GM21447 (cell line): Measurements from ENCODE around the gene CLCN7.

ENCODE experiments used
- ATAC-seq: cut with Tn5 transposase; IDR thresholded peaks from one replicate; pipeline ENCODE4 v1.9.1; 2021; ENCODE audit not compliant: unreplicated experiment

The CLCN7 gene

DNA sequence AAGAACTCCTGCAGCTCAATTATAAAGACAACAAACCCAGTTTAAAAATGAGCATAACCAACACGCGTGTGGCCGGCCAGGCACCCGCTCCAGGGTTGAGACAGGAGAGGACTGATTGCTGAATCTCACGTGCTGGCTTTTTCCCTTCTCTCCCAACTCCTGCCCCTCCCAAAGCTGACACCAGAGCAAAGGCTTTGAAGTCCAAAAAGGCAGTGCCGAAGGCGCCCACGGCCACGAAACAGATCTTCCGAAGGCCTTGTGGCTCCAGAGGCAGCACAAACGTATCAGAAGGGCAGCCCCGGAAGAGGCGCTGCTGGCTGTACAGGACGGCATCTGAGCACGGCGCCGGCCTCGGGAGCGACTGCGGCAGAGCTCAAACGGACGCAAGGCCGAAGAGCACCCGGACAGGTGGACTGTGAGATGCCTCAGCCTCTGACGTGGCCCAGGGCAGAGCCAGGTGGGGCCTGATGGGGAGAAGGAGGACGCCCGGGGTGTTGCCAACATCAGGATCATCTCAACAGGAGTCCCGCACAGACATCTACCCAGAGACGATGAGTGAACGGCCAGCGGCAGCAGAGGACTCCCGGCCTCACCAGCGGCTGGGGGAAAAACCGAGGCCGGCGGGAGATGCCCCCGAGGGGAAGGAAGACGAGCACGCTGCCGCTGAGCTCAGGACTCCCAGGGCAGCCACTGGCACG lies 10.5 kb downstream of the CLCN7 start:
- ATAC-seq = no peak

DNA sequence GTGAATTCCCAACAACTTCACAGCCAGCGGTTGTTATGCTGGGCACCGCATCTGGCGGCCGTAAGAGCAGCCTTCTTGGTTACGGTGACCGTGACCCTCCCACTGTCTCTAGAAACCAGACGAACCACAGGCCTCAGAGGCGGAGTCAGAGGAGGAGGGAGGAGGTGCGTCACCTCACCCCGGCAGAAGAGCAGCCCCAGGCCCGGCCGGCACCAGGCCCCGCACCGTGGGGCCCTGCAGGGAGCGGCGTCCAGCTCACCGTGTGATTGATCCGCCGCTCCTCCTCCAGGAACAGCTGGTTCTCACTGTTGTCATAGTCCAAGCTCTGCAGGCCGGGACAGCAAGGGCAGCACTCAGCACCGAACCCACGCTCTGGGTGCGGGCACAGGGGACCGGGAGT lies 13.7 kb downstream of the CLCN7 start:
- no peak for ATAC-seq

DNA sequence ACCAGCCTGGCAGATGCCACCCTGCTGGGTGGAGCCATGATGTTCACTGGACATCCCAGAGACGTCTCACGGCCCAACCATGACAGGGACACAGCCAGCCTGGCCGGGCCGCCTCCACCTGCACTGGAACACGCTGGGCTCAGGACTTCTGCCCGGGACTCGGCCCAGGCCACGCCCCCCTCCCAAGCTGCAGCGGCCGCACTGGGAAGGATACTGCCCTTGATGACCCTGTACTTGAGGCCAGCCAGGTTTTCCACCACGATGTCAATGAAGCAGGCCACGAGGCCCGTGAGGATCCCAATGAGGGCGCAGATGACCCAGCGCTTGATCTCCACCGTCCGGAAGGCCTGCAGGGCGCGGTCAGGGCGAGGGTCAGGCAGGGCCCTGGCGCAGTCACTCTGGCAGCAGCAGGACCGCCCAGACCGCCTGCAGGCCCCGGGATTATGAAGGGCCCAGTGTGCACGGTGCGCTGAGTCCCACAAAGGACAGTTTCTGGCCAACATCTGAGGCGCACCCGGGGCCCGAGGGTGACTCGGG lies 14.2 kb downstream of the CLCN7 start:
- no peak for ATAC-seq

DNA sequence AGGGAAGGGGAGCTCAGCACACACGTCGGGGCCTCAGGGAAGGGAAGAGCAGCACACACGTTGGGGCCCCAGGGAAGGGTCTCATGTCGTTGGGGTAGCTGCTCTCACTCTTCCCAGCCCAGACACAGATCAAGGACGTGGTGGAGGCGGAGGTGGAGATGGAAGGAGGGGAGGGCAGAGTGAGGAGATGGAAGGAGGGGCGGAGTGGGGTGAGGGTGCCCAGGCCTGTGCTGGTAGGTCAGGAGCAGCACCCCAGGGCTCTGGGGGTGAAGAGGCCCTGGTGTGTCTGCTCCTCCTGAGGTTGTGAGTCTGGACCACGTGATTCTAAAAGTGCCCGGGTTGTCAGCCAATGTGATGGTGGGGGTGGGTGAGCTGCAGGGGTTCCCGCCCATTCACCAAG lies 14.9 kb downstream of the CLCN7 start:
- no peak for ATAC-seq

DNA sequence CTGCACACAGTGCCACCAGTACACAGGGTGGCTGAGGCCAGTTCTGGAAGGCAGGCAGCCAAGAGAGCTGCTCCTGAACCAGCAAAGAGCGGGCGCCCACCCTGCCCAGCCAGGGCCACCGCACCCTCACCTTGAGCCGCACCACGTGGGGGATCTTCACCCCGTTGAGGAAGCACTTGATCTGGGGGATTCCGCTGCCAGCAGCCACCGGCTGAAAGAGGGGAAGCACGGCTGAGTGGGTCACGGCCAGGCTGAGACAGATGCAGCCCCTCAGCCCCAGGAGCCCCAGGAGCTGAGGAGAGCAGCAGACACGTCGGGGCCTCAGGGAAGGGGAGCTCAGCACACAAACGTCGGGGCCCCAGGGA lies 15.9 kb downstream of the CLCN7 start:
- ATAC-seq = no peak

DNA sequence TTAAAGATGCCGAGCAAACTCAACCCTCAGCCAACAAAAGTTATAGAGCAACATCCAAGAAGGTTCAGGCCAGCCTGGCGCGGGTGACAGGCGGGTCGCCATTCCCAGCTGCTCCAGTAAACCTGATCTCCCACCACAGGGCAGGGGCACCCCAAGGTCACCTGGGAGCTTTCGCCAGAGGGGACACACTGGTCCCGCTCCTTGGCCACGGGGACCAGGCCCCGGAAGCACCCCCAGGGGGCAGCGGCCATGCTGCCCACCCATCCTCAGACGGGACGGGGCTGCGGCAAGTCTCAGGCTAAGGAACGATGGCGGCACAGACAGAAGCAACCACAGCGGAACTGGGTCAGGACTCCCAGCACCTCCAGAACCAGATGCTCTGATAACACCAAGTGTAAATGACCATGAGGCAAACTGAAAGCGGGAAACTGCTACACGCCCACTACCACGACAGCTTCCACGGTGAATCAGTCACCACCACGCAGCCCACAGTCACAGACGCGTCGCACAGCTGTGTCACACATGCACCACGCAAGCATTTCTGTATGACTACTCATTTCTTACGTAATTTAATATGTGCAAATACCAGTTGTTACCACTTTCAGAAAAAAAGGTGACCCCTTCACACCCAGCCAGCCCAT lies 16.4 kb downstream of the CLCN7 start:
- ATAC-seq = no peak

DNA sequence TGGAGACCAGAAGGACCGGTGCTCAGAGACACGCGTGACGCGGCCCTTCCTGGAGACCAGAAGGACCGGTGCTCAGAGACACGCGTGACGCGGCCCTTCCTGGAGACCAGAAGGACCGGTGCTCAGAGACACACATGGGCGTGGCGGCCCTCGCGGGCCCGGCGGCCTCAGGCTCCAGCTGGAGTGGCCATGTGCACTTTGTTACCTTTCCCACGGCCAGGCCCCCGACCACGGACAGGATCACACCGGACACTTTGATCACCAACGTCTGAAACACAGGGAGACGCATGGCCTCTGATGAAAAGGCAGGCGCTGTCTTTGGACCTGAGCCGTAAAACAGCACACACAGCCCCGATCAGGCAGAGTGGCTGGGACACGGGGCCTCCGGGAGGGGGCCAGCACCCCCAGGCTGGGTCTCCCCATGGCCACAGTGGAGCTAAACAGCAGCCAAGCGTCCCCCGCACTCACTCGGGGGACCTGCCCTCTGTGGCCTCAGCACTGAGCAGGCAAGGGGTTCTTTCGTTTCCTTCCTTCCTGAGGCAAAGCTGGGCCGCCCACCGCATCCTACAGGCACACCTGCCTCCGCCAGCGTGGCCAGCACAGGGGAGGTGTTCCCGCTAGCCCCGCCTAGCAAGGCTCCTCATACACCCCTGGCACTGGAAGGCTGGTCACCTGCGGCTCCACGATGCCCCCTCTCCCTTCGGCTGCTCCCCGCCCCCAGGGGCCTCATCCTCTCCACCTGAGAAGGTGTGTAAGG lies 17.2 kb downstream of the CLCN7 start:
- ATAC-seq = no peak

DNA sequence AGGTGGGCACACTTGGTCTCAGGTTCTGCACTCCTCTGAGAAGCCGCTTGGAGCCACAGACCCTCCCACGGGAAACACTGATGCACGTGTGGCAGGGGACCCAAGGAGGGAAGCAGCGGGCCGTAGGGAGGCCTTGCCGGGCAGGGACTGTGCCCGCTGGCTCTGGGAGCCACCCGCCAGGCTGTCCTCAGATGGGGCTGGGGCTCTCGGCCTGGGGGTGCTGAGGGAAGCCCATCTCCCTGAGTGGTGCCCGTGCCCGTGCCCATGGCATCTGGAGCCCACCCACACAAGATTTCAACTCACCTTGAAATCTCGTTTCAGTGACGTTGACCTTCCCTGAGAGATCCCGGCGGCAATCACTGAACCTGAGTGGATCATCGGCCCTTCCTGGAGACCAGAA lies 17.9 kb downstream of the CLCN7 start:
- no peak for ATAC-seq

DNA sequence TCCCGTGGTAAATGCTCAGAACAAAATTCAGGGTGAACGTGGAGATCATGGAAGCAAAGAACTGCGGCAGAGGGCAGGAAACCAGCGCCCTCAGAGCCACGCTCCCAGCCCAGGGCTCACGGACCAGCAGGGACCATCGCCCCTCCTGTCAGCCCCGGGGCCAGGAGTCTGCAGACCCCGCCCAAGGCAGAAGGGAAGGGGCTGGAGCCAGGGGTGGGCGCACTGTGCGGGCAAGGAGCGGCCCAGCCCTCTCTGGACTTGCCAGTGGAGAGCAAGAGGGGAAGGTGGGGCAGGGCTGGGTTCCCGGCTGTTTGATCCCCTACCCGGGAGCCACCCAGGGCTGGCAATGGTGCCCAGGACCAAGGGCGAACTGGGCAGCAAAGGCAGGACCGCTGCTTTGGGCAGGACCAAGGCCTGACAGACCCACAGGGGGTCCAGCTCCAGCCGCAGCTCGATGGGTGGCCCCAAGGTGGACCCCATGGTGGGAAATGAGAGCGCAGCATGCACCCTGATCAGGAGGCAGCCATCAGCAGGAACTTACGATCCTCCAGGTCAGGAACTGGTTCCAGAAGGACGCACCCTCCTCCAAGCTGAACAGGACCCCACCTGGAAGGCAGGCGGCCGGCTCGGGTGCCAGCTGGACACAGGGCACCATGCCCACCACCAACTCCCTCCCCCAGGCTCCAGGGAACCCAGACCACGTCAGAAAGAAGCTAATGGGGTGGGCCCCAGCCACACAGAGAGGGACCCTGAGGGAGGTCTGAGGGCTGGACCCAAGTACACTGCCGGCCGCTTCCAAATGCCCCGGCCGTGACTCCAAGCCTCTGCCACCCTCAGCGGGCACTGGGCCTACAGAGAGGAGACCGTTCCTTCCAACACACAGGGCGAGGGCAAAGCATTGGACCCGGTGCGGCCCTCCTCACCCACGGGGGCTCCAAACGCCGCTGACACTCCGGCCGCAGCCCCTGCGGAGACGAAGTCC lies 19.3 kb downstream of the CLCN7 start:
- ATAC-seq = no peak

DNA sequence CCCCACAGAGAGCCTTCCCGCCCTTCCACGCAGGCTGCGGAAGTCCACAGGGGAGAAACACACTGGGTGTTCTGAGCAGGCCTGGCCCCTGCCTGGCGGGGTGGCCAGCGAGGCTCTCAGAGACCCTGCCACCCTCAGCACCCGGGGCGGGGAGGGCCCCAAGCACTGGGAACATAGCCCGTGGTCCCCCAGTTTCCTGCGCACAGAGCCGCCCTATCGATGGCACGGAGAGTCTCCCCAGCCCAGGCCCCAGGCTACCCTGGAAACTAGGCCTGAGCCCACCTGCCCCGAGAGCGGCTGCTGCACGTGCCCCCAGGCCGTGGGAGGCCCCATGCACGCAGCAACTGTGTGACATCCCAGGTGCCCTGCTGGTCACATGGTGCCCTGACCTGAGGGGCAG lies 20.3 kb downstream of the CLCN7 start:
- no peak for ATAC-seq

DNA sequence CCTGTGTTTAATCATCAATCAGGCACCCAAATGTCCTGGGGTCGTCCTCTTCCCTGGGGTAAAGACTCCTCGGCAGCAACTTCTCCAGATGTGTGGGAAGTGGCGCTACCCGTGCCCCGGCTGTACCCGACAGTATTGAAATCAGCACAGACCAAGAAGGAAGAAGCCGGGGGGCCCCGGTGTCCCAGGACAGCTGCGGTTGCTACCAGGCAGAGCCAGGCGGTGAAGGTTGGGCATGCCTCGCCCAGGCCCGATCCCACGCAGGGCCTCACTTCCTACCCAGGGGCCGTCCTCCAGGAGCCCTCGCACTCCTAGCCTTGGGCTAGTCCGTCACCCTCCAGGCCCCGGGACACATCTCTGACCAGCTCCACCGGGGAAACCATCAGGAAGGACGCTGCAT lies 21.5 kb downstream of the CLCN7 start:
- no peak for ATAC-seq

DNA sequence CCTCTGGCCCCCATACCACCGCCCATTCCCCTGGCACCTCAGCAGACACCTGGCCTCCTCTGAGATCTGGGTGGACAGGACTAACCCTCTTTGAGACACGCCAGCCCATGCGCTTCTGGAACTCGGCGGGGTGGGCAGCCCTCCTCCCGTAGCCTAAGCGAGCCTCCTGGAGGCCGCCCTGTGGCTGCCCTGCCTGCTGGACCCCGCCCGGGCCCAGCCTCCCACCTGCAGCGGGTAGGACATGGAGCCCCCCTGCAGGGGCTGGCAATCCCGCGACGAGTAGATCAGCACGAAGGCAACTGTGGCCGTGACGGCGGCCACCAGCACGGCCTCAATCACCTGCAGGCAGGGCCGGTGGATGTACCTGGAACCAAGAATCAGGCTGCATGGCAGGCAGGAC lies 22.3 kb downstream of the CLCN7 start:
- no peak for ATAC-seq

DNA sequence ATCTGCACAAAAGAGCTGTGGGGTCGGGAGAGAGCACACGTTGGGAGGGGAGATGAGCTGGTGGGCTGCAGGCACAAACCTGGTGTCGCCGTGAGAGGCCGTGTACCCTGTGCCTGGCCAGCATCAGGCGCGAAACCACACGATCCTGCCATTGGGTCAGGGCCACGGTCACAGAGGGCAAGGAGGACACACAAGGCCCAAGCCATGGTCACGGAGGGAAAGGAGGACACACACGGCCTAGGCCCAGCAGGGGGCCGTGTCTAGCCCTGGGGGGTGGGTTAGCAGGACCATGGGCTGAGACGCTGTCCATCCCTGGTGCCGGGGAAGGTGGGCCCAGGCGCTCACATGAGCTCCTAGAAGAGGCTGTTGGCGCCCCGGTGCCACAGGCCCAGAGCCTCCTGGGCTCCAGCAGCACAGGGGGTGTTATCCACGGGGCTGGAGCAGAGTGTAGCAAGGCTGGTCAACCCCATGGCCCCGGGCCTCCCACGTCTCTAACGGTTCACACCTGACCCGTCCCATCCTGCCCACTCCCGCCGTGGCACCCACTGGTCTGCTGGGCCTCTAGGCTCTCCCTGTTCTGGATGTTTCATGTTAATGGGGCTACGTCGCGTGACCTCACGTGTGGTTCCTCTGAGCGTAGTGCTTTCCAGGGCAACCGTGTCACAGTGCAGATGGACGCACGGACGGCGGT lies 23.0 kb downstream of the CLCN7 start:
- no peak for ATAC-seq

DNA sequence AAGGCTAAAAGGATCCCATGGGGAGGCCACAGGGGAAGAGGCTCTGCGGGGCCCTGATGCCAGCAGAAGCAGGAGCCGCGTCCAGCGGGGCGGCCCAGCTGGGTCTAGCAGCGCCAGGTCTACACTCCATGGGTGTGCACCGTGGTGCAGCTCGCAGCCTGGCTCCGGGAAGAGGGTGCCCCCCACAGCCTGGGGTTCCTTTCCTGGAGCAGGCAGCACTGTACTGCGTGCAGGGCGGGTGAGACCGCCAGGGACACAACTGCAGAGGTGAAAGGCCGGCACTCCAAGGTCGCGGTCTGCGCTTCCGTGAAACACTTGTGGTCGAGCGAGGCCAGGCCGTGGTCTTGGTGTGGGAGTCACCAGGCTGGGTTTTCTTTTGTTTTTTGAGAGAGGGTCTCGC lies 24.0 kb downstream of the CLCN7 start:
- ATAC-seq = no peak

DNA sequence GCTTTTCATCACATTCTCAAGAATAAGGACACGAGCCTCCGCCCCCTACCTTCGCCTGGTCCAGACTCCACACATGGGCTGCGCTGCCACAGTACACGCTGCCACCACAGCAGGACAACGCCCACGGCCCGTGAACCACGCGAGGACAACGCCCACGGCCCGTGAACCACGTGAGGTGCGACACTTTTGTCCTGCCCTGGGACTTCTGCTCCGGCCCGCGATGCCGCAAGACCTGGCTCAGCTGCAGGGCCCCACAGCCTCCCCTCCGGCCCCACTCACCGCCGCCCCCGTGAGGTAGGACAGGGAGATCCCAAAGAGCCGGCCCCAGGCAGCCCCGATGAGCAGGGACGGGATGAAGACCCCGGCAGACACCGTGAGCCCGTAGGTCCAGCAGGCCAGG lies 24.6 kb downstream of the CLCN7 start:
- no peak for ATAC-seq

DNA sequence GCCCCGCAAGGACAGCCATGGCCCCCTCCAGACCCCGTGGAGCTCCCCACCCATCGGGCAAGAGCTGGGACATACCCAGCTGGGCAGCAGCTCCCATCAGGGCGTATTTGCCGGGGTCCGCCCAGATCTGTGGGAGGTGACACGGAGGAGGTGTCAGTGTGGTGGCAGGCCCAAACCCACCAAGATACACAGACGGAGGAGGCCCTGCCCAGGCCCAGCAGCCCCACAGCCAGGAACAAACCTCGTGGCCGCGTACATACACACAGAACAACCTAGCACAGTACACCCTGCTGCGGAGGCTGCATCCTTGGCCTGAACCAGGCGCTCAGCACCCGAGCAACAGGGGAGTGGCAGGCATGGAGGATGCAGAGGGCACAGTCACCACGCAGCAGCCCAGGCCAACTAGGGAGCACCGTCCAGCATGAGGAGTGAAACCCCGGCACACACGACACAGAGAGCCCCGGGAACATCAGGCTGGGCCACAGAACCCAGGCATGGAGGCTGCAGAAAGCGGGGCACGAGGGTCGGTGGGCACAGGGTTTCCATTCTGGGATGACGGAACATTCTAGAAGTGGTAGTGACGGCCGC lies 25.5 kb downstream of the CLCN7 start:
- ATAC-seq = no peak

DNA sequence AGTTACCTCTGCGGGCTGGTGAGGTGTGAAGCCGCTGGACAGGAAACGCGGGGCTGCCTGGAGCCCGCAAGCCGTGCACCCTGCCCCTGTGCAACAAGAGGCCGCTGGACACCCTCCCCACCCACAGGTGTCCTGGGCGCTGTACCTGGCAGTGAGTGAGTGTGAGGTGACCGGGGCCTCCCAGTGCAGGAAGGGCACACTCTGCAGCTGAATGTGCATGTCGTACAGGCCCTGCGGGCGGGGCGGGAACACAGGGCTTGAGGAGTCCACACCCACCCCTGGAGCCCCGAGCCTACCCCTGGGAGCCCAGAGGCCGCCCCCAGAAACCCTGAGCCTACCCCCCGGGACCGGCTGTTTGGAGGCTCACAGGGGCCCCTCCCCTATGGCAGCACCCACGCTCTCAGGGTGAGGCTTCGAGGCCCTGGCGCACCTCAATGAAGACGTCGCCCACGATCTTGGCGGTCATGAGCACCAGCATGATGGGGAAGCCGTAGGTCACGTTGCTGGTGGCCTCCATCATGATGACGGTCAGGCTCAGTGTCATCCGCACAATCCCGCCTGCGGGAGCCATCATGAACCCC lies 26.2 kb downstream of the CLCN7 start:
- no peak for ATAC-seq

DNA sequence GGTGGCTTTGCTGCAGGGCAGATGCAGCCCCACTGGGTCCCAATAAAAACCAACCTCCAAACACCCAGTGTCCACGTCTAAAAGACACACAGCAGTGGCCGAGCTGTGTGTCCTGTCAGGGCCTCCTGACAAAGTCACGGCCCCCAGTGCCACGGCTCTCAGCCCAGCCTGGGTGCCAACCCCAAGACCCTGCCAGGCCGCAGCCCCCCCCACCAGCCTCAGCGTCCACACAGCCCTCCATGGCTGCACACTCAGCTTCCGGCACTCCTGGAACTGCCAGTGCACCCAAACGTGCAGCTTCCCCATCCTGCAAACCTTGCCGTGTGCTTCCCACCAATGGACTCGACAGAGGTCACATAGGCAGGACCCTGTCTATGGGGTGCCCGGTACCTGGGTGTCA lies 26.9 kb downstream of the CLCN7 start:
- no peak for ATAC-seq

DNA sequence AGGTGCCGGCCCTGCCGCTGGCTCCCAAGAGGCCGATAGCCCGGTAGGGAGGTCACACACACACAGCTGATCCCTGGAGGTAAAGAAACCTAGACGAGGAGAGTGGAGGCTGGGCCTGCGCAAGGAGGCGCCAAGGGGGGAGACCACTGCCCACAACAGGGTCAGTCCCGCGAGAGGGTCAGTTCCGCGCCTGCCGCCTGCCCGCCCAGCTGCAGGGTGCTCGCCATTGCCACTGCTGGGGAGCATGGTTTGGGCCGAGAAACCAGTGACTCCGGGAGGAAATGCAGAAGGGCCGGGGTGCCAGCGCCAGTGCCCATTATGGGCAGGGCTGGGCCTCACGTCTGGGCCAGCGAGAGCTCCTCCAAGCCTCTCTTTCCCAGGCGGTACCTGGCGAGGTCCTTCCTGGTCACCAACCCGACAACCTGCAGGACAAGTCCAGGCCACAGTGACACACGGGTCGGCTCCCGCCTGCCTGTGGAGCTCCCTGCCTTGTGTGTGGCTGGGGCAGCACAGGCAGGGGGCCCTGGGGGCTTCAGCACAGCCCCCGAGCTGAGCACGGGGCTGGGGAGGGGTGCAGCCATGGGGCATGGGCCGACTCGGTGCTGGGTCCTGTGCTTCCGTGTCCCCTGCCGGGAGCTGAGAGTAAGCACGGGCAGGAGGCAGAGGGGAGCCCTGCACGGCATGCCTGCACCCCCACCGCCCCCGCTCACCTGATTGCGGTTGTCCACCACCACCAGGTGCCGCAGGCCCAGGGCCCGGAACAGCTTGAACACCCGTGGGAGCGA lies 28.3 kb downstream of the CLCN7 start:
- ATAC-seq = no peak
